T-helper 2 cell treated with Interferon-gamma antibody and Interleukin-4, amounts not matched to agents 100 ng/mL and 5 ng/mL, for 36 hours (primary cell): ENCODE results near the gene FAM204A. TPM values are rescaled to one million over a fixed set of nuclear protein-coding genes. Genes with fewer than 3 reads are reported as not detected.

Experiments used
- intact Hi-C: fragments of 100-400 bp; cut with micrococcal nuclease; formaldehyde crosslinking; loops from one replicate; pipeline ENCODE4 v1.15.1; 2023
- total RNA-seq: library from RNA; stranded (reverse); gene quantifications from 2 replicates; pipeline ENCODE4 v1.2.3, GENCODE V29; 2022

The FAM204A gene
- total RNA-seq, 1 donor from 2014 or later, result 52.6 TPM

DNA sequence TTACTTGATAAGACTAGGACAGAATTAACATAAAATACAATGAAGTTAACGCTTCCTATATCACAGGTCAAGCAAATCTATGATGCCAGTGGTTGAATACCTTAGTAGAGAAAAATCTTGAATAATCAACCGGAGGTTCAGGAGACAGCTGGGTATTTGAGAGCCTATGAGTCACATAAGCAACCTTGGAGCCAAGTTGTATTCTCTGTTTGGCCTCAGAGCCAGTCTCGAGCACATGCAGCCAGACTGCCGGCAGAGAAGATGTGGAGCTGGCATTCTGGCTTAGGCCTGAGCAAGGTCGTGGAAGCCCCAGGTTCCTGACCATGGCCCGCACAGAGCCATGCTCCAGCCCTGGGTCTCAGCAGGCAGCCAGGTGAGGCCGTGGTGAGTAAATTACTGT is 90.3 kb downstream of the FAM204A start:
- intact Hi-C loops, result no loop called here

DNA sequence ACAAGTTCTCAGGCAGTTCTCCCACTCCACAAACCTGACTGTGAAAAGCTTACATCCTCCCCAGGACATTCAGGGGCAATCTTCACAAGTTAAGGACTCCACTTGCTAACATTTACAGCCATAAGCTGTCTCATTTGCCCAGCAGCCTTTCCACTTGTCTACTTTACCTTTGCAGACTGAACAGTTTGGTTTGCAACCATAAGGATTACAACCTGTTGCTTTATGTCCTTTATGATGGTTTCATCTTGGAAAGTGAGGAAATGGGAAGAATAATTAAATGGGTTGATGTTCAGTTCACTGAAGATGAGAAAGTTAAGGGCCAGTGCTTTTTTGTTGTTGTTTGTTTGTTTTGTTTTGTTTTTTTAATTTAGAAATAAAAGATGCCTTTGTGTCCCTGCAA is 92.4 kb downstream of the FAM204A start:
- intact Hi-C loops, result loop anchor here (10.0 kb wide), 1 partner anchor 1035 kb away; no protein-coding TSS in a partner anchor
